ENCODE measurements around the gene LRPPRC.

DNA sequence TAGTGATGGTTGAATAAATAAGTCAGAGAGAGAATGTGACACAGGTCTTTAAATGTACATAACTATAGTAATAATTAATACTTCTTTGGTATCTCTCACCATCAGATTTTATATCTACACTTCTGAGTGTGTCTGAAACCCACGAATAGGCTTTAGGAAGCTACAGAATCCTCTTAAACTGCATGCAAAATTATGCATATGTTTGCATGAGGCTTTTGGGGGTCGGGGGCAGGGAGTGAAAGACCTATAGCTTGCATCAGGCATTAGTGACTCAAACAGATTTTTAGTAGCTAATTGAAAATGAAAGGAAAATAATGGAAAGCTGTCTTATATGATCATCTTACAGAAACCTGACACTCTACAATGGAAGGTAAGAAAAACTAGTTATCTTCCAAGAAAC is 14.9 kb downstream of the LRPPRC start:
- TF ChIP-seq, protein P1, sequence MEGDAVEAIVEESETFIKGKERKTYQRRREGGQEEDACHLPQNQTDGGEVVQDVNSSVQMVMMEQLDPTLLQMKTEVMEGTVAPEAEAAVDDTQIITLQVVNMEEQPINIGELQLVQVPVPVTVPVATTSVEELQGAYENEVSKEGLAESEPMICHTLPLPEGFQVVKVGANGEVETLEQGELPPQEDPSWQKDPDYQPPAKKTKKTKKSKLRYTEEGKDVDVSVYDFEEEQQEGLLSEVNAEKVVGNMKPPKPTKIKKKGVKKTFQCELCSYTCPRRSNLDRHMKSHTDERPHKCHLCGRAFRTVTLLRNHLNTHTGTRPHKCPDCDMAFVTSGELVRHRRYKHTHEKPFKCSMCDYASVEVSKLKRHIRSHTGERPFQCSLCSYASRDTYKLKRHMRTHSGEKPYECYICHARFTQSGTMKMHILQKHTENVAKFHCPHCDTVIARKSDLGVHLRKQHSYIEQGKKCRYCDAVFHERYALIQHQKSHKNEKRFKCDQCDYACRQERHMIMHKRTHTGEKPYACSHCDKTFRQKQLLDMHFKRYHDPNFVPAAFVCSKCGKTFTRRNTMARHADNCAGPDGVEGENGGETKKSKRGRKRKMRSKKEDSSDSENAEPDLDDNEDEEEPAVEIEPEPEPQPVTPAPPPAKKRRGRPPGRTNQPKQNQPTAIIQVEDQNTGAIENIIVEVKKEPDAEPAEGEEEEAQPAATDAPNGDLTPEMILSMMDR (IDR thresholded peaks at IDR 0.05) = no peak
- TF ChIP-seq POLR2A (IDR thresholded peaks at IDR 0.05) = no peak

Data from right lobe of liver (tissue), 4 donors.